Ishikawa (cell line): Measurements from ENCODE around the gene PSMD5.

ENCODE experiments used
- CEBPB ChIP-seq: IDR thresholded peaks from 2 replicates; pipeline ENCODE4 v1.6.1; 2012
- CREB1 ChIP-seq: IDR thresholded peaks from 2 replicates; pipeline ENCODE4 v1.6.1; 2012; ENCODE audit warnings: low read depth
- EGR1 ChIP-seq: IDR thresholded peaks from 2 replicates; pipeline ENCODE4 v1.6.1; 2012
- EP300 ChIP-seq: IDR thresholded peaks from 2 replicates; pipeline ENCODE4 v1.6.1; 2012; ENCODE audit warnings: borderline replicate concordance
- FOXM1 ChIP-seq: IDR thresholded peaks from 2 replicates; pipeline ENCODE4 v1.6.1; 2012; ENCODE audit warnings: low read depth, borderline replicate concordance
- NFIC ChIP-seq: IDR thresholded peaks from 2 replicates; pipeline ENCODE4 v1.6.1; 2012
- RAD21 ChIP-seq: IDR thresholded peaks from 2 replicates; pipeline ENCODE4 v1.6.1; 2012; ENCODE audit warnings: low read depth
- TAF1 ChIP-seq: IDR thresholded peaks from 2 replicates; pipeline ENCODE4 v1.6.1; 2012; ENCODE audit warnings: low read depth, mild to moderate bottlenecking
- TCF12 ChIP-seq: IDR thresholded peaks from 2 replicates; pipeline ENCODE4 v1.6.1; 2012; ENCODE audit warnings: low read depth
- TEAD4 ChIP-seq: IDR thresholded peaks from 2 replicates; pipeline ENCODE4 v1.6.1; 2012
- YY1 ChIP-seq: IDR thresholded peaks from 2 replicates; pipeline ENCODE4 v1.6.1; 2012; ENCODE audit warnings: low read depth
- ZBTB7A ChIP-seq: IDR thresholded peaks from 2 replicates; pipeline ENCODE4 v1.6.1; 2012; ENCODE audit warnings: low read depth
- TF ChIP-seq, protein P1 (sequence below): IDR thresholded peaks from 2 replicates; pipeline ENCODE4 v1.6.1; 2012
- TF ChIP-seq, protein P2 (sequence below): IDR thresholded peaks from 2 replicates; pipeline ENCODE4 v1.6.1; 2012
- TF ChIP-seq, protein P3 (sequence below): IDR thresholded peaks from 2 replicates; pipeline ENCODE4 v1.6.1; 2012; ENCODE audit warnings: low read depth, mild to moderate bottlenecking

The PSMD5 gene

DNA sequence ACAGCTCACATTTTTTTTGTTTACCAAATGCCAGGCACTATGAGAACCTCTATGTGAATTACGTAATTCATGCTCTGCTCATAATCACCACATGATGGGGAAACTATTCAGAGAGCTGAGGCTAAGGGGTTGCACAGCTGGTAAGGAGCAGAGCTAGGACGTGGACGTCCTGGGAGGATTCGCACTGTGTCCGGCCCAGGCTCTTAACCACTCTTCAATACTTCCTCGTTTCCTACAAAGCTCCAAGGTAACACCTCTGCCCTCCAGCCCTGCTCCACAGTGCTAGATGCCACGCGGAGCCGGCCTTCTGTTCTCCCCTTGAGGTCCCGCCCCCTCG is 25.6 kb upstream of the PSMD5 start:
- TF ChIP-seq CEBPB (peak; percentile 77), TAF1 (peak; percentile 35; the same call in 1 of the 2 replicates), TCF12 (no peak), RAD21 (no peak), CREB1 (no peak), FOXM1 (no peak), YY1 (no peak), EGR1 (no peak), NFIC (no peak)
- TF ChIP-seq, protein P1, sequence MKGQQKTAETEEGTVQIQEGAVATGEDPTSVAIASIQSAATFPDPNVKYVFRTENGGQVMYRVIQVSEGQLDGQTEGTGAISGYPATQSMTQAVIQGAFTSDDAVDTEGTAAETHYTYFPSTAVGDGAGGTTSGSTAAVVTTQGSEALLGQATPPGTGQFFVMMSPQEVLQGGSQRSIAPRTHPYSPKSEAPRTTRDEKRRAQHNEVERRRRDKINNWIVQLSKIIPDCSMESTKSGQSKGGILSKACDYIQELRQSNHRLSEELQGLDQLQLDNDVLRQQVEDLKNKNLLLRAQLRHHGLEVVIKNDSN: no peak
- TF ChIP-seq, protein P2, sequence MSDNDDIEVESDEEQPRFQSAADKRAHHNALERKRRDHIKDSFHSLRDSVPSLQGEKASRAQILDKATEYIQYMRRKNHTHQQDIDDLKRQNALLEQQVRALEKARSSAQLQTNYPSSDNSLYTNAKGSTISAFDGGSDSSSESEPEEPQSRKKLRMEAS: peak; percentile 89

DNA sequence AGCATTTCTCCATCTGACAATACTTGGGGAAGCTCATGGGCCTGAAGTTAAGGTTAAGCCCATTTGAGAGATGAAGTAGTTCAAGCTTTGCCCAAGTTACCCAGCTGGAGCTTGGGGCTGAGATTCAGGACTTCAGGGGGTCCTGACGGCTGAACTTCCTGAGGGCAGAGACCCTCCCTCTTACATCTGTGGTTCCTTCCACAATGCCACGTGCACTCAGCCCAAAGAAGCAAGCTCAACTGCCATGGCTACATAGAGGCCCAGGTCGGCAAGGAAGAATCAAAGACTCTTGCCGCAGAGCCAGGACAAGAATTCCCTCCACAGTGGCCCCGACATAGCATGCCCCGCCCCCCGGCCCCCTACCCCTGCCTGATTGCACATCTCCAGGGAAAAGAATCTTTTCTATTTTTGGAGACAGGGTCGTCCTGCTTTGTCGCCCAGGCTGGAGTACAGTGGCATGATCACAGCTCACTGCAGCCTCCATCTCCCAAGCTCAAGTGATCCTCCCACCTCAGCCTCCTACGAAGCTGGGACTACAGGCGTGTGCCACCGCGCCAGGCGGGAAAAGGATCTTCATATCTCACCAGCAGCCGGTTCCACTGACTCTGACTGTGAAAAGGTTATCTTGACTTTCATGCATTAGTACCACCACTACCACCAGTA is 25.1 kb upstream of the PSMD5 start:
- no peak for TF ChIP-seq CEBPB
- TF ChIP-seq, protein P3, sequence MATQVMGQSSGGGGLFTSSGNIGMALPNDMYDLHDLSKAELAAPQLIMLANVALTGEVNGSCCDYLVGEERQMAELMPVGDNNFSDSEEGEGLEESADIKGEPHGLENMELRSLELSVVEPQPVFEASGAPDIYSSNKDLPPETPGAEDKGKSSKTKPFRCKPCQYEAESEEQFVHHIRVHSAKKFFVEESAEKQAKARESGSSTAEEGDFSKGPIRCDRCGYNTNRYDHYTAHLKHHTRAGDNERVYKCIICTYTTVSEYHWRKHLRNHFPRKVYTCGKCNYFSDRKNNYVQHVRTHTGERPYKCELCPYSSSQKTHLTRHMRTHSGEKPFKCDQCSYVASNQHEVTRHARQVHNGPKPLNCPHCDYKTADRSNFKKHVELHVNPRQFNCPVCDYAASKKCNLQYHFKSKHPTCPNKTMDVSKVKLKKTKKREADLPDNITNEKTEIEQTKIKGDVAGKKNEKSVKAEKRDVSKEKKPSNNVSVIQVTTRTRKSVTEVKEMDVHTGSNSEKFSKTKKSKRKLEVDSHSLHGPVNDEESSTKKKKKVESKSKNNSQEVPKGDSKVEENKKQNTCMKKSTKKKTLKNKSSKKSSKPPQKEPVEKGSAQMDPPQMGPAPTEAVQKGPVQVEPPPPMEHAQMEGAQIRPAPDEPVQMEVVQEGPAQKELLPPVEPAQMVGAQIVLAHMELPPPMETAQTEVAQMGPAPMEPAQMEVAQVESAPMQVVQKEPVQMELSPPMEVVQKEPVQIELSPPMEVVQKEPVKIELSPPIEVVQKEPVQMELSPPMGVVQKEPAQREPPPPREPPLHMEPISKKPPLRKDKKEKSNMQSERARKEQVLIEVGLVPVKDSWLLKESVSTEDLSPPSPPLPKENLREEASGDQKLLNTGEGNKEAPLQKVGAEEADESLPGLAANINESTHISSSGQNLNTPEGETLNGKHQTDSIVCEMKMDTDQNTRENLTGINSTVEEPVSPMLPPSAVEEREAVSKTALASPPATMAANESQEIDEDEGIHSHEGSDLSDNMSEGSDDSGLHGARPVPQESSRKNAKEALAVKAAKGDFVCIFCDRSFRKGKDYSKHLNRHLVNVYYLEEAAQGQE: no peak
- TF ChIP-seq CREB1: no peak
- no peak for TF ChIP-seq EGR1
- TF ChIP-seq NFIC: no peak
- no peak for TF ChIP-seq ZBTB7A
- no peak for TF ChIP-seq TCF12

DNA sequence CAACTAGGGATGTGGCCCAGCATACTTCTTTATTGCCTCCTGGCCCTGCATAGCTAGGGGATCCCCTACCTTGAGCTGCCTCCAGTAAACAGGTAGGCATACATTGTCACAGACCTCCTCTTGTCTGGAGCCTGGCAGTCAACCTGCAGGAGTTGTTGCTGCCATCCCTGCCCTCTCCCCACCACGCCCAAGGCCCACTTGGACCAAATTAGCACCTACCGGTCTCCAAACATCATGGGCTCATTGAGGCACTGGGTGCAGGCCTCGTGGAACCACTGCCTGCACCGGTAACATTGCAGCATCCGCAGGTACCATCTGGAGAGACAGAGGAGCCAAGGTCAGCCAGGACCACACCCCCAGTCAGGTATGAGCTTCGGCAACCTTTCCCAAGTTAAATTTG is 23.9 kb upstream of the PSMD5 start:
- no peak for TF ChIP-seq EP300

DNA sequence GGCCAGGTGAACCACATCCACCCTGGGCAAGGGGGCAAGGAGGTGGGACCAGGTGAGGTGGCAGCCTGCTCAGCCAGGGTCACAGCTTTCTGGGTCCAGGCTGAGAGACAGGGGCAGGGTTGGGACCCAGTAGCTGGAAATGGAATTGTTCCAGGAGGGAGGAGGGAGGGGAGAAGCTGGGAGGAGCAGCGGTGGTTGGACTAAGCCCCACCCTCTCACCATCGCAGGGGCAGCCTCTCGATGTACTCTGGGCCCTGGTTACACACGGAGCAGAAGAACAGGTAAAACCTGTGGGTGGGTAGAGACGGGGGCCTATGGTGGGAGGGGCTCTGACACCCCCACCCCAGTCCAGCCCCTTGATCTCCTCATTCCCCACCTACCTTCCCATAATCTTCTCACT is 23.1 kb upstream of the PSMD5 start:
- TF ChIP-seq, protein P2: no peak
- TF ChIP-seq, protein P3: no peak
- TF ChIP-seq TEAD4: no peak
- TF ChIP-seq ZBTB7A: no peak
- TF ChIP-seq YY1: no peak
- no peak for TF ChIP-seq TCF12
- no peak for TF ChIP-seq EGR1
- TF ChIP-seq CREB1: no peak
- TF ChIP-seq, protein P1: no peak
- no peak for TF ChIP-seq RAD21
- no peak for TF ChIP-seq EP300
- no peak for TF ChIP-seq CEBPB
- TF ChIP-seq FOXM1: no peak
- TF ChIP-seq NFIC: no peak
- no peak for TF ChIP-seq TAF1

DNA sequence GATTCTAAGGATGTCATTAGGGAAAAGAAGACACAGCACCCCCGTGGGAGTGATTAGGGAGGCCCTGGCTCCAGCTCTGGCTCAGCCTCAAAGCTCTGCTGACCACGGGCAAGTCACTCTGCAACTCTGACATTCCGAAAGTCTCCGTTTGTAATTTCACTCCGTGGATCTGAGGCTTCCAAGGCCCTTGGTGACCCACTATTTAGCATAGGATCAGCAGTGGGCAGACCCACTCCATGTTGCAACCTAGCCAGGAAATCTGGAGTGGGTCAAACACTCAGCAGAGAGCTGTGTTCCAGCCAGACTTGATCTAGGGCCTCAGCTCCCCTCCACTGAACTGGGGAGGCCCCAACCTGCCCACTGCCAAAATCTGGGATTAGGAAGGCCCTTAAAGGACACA is 22.5 kb upstream of the PSMD5 start:
- TF ChIP-seq RAD21: no peak
- no peak for TF ChIP-seq ZBTB7A
- TF ChIP-seq TEAD4: no peak
- no peak for TF ChIP-seq EP300
- TF ChIP-seq, protein P2: no peak
- TF ChIP-seq, protein P3: no peak
